A204.1 (cell line): ENCODE data around the gene ACOT11.

Source experiments
- FAIRE-seq: peaks from 2 replicates; lab custom pipeline; 2012; peaks lifted over from hg19 to GRCh38; lab: Jason Lieb, UNC

ACOT11 gene

DNA sequence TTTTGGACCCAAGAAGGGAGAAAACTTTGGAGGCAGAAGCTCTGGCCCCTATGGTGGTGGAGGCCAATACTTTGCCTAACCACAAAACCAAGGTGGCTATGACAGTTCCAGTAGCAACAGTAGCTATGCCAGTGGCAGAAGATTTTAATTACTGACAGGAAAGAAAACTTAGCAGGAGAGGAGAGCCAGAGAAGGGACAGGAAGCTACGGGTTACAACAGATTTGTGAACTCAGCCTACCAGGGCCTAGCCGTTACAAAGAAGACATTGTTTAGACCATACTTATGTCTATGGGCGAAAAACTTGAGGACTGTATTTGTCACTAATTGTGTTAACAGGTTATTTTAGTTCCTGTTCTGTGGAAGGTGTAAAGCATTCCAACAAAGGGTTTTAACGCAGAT is 10.4 kb upstream of the ACOT11 start:
- FAIRE-seq: no peak

DNA sequence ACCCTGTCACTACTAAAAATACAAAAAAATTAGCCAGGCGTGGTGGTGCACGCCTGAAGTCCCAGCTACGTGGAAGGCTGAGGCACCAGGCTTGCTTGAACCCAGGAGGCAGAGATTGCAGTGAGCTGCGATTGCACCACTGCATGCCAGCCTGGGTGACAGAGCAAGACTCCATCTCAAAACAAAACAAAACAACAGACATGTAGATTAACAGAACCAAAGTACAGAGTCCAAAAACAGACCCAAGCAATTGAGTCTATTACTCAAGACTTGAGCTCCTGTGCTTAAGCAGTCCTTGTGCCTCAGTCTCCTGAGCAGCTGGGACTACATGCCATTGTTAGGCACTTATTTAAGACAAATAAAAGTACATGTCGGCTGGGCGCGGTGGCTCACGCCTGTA is 9.5 kb upstream of the ACOT11 start:
- FAIRE-seq: no peak

DNA sequence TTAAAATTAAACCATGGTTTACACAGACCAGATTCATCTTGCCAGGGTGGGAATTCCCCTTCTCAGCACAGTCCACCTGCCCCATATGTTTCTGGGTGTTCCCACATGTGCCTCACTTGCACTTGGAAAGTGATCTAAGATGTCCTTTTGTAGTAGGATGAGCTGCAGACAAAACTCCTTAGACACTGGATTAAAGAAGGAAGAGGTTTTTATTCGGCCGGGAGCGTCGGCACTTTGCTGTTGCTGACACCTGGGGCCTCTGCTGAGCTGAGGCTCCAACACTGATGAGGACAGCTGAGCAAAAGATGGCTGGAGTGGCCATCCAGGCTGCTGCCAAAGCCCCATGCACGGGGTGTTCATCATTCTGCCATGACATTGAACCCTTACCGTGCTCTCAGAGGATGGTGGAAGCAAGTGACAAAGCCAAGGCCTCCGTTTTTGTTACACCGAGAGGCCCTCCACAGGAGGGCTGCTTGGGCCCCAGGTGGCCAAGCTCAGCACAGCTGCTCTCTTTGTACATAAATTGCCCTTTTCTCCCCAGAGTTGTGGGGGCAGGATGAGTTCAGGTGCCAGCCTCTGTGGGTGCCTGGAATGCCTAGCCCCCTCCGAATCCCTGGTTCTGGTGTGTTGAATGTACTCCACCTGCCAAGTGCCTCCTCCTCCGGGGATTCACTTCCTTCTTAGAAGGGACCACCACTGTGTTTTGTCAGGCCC is 7.3 kb upstream of the ACOT11 start:
- no peak for FAIRE-seq

DNA sequence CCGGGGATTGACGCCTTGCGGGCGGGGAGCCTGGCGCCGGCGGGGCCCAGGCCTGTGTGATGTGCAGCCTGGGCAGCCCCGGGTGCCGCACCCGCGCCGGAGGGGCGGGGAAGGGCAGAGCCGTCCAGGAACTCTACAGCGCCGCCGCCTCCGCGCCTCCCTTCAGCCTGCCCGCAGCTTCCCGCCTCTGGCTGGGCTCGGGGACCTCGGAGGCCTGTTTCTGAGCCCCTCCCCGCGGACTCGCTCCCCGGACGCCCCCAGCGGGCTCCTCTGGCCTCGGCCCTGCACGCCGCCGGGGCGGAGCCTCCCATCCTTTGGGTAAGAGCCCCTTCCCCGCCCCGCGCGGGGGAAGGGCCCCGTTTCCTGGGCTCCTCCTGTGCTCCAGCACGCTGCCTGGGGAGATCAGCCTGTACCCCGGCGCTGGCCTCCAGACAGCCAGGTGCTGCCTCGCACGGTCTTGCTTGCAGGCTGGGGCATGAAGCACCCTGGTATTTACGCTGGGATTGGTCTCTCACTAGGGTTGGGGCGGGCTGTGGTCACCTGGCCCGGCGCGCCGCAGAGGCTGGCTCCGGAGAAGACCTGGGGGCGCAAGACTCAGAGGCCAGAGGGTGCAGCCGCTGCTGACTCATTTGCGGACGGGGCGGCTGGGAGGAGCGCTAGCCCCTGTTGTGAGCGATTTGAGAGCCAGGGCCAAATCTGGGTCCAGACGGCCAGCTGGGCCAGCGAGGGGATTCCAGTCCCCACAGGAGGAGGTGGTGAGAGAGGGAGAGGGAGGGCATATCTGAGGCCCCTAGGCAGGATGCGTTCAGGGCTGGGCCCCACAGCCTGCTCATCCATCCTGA is 5.7 kb upstream of the ACOT11 start:
- FAIRE-seq: no peak

DNA sequence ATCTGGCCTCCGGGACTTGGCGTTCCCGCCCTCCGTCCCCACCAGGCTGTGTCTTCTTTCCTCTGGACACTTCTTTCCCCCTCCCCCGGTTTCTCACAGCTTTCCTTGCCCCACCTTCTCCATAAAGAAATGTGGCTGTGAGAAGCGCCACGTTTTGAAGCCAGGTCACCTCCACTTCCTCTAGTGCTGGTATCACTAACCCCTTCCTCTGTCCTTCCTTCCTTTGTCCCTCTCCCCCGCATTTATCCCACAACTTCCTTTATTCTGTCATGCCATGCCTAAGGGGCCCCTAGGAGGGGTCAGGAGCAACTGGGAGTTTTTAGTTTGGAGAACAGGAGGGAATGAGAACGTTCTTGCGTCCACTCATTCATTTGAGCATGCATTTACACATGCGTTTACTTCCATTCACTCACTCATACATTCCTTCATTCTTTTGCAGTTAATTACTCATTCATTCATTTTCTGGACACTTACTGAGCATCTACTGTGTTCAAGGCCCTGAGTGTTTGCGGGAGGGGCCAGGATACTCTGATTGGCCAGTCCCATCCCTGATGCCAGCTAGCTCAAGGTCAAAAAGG is 5.0 kb upstream of the ACOT11 start:
- no peak for FAIRE-seq

DNA sequence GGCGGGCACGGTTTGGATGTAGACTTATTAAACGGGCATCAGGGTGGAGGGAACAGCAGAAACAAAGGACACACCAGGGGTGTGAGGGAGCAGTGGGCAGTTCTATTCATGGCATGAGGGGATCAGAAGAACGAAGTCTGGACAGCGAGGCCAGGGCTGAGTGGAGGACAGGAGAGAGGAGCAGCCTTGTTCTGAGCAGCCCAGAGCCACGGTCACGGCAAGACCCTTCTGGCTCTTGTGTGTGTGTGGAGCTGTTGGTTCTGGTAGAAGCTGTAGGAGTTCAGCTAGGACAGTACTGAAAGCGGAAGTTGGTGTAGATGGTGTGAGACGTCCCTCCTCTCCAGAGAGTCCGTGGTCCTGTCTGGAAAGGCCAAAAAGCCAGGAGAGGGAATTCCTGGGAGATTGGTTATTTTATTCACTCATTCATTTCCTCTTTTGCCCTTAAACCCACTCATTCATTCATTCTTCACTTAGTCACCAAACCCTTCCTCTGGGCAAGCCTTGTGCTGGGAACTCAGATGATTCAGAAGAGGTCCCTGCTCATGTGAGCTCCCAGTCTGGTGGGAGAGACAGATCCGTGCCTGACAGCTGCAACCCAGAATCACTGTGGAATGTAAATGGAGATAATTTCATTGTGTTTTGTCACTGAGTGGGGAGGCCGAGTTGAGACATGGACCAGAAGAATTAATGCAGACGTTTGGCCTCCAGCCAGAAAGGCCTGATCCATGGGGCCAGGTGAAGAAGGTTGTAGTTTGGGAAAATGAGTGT is 4.1 kb upstream of the ACOT11 start:
- no peak for FAIRE-seq

DNA sequence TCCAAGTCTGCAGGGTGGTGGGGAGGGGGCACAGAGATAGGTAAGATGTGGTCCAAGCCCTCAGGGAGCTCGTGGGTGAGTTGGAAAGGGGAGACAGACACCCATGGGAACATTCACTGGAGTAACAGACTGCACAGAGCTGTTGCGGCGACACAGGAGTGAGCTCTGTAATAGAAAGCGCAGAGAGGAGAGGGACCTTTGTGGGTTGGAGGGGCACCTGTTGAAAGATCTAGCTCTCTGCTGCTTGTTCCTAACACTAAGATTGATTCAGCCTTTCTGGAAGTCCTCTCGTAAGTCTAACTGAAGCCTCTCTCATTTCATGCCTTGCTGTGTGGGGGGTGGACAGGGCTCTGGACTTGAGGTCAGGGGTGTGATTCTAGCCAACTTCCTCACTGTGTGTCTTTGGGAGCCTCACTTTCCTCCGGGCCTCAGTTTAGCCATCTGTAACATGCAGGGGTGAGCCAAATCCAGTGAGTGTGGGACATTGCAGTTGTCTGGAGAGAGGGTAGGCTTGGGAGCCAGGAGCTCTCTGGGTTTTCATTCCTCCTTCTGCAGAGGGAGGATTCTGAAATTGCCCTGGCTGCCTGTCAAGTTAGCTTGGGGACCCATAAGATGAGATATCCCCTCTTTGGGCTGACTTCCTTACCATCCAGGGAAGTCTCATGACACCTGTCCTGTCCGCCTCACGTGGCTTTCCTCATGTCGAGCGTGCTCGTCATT is 2.0 kb upstream of the ACOT11 start:
- no peak for FAIRE-seq

DNA sequence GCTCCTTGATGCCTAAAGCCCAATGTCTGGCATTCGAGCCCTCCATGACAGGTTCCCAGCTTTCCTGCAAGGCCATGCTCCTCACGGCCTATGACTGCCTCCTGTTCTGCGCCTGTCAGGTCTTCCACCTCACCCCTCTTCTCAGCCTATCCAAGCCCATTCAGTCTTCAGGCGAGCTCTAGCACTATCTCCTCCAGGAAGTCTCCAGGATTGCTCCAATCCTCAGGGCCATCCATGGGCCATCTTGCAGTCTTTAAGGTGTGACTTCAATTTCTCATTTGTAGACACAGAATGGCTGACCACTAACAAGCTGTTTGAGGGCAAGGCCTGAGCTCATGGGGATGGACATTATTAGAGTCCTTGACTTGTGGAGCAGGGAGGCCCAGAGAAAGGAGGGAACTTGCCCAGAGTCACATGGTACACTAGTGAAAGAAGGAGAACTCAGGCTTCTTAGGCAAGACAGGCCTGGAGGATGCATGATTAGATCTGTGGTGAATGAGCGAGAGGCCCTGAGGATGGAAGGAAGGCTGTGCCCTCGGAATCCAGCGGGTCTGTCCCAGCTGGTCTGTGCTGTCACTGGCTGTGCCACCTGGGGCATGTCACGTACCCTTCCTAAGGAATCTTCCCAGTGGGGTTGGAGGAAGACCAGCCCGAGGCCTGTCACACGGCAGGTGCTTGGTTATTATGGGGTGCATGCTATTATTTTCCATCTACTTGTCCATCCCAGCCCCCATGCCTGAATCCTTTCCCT is 1.2 kb upstream of the ACOT11 start:
- FAIRE-seq: no peak

DNA sequence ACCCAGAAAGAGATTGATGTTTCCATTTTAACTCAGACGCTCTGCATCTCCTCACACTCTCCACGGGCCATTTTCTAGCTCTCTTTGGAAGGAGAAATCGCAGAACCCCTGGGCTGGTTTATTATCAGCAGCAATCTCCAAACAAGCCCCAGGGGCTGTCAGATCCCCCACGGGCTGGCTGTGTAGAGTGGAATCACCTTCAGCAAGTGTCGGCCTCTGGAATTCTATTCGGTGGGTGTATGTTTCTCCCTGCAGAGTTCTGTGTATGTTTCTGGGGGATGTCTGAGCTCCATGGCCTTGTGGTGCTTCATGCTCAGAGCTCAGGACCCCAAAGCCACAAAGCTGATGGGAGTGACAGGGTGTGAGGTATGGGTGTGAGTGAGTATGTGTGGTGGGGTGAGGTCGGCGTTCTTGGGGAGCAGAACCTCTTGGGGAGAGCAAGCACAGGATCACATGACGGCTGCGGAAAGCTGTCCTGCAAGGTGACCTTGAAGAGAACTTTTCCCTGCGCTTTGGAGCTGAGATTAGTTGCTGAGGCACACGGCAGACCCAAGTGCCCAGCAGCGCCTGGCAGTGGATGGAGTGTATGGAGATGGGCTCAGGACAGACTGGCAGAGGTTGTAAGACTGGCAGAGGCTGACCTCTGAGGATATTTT is 489 bp downstream of the ACOT11 start:
- no peak for FAIRE-seq

DNA sequence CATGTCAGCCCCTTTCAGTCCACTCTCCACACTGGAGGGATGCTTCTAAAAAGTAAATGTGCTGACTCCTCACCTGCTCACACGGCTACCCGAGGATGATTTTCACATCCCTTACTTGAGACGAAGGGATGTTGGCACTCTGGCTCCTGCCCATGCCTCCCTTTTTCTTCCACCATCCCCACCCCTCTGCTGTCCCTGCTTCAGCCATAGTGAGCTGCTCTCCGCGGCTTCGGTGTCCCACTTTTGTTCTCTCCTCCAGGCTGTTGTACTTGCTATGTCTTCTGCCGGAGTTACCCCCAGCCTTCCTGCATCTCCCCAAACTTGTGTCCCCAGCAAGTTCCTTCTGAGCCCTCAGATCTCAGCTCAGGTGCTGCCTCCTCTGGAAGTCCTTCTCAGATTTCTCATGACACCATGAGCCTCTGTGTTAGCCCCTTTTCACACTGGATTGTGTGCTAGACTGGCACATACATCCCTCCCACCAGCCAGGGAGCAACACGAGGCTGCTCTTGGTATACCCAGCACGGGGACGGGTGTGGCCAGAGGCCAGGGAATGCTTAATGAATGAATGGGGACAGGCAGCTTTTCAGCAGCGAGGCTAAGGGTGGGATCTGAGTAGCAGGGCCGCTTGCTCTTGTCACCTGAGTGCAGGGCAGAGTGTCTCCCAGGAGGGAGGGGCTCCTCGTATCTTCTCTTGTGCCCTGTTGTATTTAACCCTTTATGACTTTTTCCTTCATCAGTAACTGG is 1.3 kb downstream of the ACOT11 start:
- FAIRE-seq: no peak

DNA sequence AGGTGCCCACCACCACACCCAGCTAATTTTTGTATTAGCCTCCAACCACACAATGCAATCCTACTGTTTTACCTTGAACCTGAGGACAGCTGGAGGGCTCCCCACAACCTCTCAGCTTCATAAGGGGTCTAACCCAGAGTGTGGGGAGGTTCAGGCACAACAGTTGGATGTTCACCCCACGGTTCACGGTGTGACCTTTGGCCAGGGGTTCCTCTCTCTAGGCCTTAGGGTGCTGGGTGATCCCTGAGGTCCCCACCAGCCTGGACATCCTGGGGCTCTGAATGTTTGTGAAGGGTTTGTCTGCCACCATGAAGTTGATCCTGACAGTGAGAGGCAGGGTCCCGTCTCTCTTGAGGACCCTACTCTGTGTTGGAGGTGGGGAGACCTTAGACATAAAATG is 3.9 kb downstream of the ACOT11 start:
- FAIRE-seq: no peak

DNA sequence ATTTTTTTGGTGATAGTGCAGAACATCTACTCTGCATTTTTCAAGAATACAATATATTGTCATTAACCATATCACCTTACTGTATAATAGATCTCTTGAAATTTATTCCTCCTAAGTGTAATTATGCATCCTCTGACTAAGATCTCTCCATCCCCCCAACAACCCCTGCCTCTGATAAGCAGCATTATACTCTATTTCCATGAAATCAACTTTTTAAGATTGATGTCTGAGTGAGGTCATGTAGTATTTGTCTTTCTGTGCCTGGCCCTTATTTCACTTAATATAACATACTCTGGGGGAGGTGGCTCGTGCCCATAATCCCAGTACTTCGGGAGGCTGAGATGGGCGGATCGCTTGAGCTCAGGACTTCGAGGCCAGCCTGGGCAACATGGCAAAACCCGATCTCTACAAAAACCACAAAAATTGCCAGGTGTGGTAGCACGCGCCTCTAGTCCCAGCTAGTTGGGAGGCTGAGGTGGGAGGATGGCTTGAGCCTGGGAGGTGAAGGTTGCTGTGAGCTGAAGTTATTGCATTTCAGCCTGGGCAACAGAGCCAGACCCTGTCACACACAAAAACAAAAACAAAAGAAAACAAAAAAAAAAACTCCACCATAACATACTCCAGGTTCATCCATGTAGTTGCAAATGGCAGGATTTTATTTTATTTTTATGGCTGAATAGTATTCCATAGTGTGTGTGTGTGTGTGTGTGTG is 5.7 kb downstream of the ACOT11 start:
- no peak for FAIRE-seq

DNA sequence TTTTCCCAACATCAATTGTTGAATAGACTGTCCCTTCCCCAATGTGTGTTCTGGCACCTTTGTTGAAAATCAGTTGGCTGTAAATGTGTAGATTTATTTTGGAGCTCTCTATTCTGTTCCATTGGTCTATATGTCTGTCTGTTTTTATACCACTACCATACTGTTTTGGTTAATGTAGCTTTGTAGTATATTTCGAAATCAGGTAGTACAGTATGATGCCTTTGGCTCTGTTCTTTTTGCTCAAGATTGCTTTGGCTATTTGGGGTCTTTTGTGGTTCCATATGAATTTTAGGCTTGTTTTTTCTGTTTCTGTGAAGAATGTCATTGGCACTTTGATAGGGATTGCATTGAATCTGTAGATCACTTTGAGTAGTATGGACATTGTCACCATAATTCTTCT is 8.1 kb downstream of the ACOT11 start:
- no peak for FAIRE-seq

DNA sequence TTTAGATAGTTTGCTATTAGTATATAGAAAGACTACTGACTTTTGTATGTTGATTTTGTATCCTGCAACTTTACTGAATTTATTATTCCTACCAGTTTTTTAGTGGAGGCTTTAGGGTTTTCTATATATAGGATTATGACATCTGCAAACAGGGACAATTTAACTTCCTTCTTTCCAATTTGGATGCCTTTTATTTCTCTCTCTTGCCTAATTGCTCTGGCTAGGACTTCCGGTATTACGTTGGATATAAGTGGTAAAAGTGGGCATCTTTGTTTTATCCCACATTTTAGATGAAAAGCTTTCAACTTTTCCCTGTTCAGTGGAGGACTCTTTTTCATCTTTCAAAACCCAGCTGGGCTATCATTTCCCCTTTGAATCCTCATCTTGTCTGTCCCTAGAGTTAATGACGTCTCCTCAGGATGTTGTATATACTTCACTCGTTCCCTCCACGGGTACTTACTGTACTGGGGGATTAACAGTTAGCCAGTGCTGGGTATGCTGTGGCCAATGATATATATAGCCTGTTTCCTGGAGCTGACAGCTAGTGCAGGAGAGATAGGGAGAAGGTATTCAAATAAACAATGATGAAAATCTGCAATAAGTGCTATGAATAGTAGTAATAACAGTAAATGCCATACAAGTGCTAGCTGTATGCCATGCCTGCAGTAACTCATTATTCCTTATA is 9.8 kb downstream of the ACOT11 start:
- FAIRE-seq: no peak

DNA sequence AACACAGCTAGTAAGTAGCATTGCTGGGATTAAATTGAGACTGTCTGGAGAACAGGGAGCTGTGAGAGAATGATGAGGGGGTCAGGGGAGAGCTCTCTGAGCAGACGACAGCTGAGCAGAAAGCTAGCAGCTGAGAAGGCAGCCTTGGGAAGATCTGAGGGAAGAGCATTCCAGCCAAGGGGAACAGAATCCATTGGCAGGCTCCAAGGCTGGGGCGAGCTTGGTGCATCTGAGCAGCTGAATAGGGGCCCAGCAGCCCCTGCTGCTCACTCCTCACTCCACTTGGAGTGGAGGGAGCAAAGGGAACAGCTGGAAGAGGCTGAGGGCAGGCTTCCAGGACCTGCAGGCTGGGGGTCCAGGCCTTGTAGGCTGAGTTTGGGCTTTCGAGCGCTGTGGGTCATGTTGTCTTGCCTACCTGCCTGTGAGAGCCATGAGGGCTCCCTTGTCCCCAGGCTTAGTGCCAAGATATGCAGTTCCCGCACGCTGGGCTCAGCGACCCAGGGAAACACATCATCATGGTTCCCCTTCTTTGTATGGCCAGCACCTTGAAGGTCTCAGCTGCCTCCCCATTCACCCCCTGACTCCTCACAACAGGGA is 10.5 kb downstream of the ACOT11 start:
- FAIRE-seq: no peak

DNA sequence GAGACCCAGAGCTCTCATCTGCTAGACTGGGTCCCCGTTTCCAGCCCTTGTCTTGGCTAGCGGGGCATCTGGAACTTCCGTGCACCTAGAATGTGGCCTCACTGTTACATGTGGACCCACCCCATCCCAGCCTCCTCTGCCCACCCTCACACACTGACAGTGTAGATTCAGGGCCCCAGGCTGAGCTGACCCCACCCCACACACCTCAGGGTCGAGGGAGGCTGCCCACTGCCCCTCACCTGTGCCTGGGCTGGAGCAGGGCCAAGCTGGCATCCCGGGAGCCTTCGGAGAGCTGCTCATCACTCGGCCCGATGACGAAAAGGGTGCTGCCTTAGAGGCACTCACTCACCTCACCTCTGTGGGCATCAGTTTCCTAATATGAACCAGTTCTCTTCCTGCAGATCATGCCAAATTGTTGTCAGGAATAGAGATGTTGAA is 11.1 kb downstream of the ACOT11 start:
- FAIRE-seq: no peak

DNA sequence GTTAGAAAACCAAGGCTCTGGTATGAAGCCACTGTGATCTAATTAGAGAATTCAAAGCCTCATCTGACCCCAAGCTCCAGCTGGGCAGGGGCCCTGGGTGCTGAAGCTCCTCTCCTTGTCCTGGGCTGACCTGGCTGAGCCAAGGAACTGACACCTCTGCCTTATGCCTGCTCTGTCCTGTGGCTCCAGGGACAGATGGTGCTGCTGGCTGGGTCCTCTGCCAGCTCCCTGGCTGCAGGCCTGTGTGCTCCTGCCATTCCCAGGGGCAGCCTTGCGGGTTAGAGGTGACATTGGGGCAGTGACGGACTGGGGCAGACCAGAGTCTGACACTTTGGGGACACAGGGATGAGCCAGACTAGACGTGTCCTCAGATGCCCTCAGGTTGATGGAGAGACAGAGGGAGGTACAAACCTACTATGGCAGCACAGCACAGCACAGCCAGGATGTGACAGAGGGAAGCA is 11.8 kb downstream of the ACOT11 start:
- FAIRE-seq: no peak
